Spleen (tissue), 7 donors: Measurements from ENCODE around the gene RYK.

ENCODE experiments used
- POLR2AphosphoS5 ChIP-seq, 3 donors: sonication (generic); formaldehyde crosslinking; IDR thresholded peaks; one replicate each; pipeline ENCODE4 v1.5.1; 2017; ENCODE audit warnings: antibody characterized with exemption in 3 of 3
- TF ChIP-seq, protein P1 (sequence below), 11 experiments: fragments of 200-600 bp in 7 of 11; fragments of 450-650 bp in 4 of 11; sonication (generic) in 4 of 11; IDR thresholded peaks in 8 of 11; conservative IDR thresholded peaks in 3 of 11; 1 replicate in 7 of 11; 2 replicates in 4 of 11; pipeline versions ENCODE4 v1.4.0 to v1.8.0; 2016 to 2021; ENCODE audit warnings: antibody characterized with exemption in 11 of 11, inconsistent platforms in 4 of 11, mild to moderate bottlenecking in 1 of 11
- donor health status: DM: no; HTN: no; CAD: no; lungs with moderate emphysema.
- donor health status: DM: no; HTN: no; CAD: no.
- donor health status: DM: no; HTN: no; CAD: no.

DNA sequence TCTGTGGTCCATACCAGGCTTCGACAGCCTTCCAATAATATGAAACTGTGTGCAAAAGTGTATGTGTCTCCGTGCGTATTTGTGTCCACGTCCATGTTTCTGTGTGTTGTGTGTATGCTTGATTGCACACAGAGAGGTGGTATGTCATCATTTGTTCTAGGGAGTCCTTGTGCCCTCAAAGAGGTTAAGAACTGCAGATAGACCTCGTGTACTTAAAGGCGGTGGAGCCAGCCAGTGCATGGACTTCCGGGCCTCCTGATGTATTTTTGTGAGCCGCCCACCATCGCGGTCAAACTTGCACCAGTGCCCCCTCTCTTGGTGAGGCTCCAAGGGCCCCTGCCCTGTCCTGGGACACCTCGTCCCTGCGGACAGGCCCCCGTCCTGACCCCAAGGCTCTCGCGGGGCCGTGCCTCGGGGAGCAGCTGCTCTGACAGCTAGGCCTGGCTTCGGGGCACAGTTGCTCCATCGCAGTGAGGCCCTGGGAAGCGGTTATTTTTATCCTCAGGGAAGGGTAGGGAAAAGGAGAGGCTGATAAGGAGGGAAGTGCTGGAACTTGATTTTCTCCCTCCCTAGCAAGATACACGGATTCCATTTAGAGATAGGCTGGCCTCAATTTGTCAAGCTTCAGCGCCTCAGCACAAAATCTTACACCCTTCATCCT, 1.2 kb upstream of the RYK start:
- TF ChIP-seq, protein P1, sequence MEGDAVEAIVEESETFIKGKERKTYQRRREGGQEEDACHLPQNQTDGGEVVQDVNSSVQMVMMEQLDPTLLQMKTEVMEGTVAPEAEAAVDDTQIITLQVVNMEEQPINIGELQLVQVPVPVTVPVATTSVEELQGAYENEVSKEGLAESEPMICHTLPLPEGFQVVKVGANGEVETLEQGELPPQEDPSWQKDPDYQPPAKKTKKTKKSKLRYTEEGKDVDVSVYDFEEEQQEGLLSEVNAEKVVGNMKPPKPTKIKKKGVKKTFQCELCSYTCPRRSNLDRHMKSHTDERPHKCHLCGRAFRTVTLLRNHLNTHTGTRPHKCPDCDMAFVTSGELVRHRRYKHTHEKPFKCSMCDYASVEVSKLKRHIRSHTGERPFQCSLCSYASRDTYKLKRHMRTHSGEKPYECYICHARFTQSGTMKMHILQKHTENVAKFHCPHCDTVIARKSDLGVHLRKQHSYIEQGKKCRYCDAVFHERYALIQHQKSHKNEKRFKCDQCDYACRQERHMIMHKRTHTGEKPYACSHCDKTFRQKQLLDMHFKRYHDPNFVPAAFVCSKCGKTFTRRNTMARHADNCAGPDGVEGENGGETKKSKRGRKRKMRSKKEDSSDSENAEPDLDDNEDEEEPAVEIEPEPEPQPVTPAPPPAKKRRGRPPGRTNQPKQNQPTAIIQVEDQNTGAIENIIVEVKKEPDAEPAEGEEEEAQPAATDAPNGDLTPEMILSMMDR (IDR thresholded peaks at IDR 0.05 in 8 of 11, conservative IDR thresholded peaks at IDR 0.05 in 3 of 11) = no peak
- peak in 1 of 3 donors; percentile 13 for TF ChIP-seq POLR2AphosphoS5 (IDR thresholded peaks at IDR 0.05)
